DND-41 (cell line): ENCODE results near the gene PABPN1L.

Experiments used
- EZH2 ChIP-seq: IDR thresholded peaks from 3 replicates; pipeline ENCODE4 v1.6.1; 2012; ENCODE audit warnings: borderline replicate concordance, low read depth, mild to moderate bottlenecking, moderate library complexity, low read length, inconsistent platforms; ENCODE audit not compliant: severe bottlenecking
- TF ChIP-seq, protein P1 (sequence below): IDR thresholded peaks from 2 replicates; pipeline ENCODE4 v1.5.1; 2012; ENCODE audit warnings: borderline replicate concordance, low read length, moderate library complexity, mild to moderate bottlenecking; ENCODE audit not compliant: poor library complexity, severe bottlenecking; ENCODE audit errors: extremely low read depth

DNA sequence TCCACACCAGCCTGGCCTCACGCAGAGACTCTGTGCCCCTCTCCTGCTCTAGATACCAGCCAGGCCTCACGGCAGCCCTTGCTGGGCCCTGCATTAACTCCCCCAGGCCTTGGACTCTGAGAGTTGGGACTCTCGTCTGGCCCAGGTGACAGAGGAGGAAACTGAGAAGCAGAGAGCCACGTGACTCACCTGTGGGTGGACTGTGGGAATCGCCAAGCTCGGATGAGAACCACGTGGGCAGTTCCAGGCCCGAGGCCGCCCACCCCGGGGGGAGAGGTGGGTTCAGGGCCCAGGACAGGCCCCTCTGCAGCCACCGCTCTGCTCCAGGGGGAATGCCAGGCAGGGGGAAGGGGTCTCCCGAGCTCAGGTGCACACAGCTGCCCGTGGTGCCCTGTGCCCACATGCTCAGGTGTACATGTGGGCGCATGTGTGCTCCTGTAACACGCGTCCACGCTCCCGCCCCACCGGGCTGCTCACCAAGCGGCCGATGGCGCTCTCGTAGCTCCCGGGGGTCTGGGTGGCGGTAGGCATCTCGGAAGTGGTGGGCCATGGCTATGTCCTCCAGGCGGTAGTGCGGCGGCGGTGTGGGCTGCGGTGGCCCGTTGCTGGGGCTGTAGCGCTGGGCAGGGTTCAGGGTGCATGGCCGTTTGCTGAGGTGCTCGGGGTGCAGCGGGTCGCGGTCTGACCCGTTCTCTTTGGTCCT lies 18.3 kb upstream of the PABPN1L start:
- TF ChIP-seq, protein P1, sequence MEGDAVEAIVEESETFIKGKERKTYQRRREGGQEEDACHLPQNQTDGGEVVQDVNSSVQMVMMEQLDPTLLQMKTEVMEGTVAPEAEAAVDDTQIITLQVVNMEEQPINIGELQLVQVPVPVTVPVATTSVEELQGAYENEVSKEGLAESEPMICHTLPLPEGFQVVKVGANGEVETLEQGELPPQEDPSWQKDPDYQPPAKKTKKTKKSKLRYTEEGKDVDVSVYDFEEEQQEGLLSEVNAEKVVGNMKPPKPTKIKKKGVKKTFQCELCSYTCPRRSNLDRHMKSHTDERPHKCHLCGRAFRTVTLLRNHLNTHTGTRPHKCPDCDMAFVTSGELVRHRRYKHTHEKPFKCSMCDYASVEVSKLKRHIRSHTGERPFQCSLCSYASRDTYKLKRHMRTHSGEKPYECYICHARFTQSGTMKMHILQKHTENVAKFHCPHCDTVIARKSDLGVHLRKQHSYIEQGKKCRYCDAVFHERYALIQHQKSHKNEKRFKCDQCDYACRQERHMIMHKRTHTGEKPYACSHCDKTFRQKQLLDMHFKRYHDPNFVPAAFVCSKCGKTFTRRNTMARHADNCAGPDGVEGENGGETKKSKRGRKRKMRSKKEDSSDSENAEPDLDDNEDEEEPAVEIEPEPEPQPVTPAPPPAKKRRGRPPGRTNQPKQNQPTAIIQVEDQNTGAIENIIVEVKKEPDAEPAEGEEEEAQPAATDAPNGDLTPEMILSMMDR, result no peak
- TF ChIP-seq EZH2, result no peak
